WTC11 (cell line): Measurements from ENCODE around the gene CPHXL. TPM values are rescaled to one million over a fixed set of nuclear protein-coding genes. Genes with fewer than 3 reads are reported as not detected.

Source experiments
- ATAC-seq: fragments of 200-7000 bp; cut with Tn5 transposase; 2 replicates; pipeline ENCODE4 v1.10.0; 2021; ENCODE audit warnings: mild to moderate bottlenecking, moderate library complexity
- CTCF ChIA-PET: fragments of 300-600 bp; sonication (Branson Sonifier 250); formaldehyde crosslinking; loops from one replicate; lab custom pipeline; 2021; ENCODE audit warnings: antibody characterized with exemption; lab: Charles Lee
- POLR2A ChIA-PET: fragments of 350-600 bp; sonication (Branson Sonifier 250); formaldehyde crosslinking; loops from one replicate; lab custom pipeline; 2021; ENCODE audit warnings: antibody characterized with exemption; lab: Charles Lee
- DNase-seq: peaks from one replicate; pipeline ENCODE4 v3.0.0; 2021; ENCODE audit warnings: low spot score
- H3K27ac Mint-ChIP-seq: 2 replicates; pipeline ENCODE4 v1.8.0; 2021; ENCODE audit warnings: mixed read lengths
- H3K27me3 Mint-ChIP-seq: 2 replicates; pipeline ENCODE4 v1.8.0; 2021; ENCODE audit warnings: low read depth, mild to moderate bottlenecking, moderate library complexity, mixed read lengths
- H3K36me3 Mint-ChIP-seq: 2 replicates; pipeline ENCODE4 v1.8.0; 2021; ENCODE audit warnings: mixed read lengths
- H3K4me1 Mint-ChIP-seq: 2 replicates; pipeline ENCODE4 v1.8.0; 2022; ENCODE audit warnings: mixed read lengths
- H3K4me3 Mint-ChIP-seq: 2 replicates; pipeline ENCODE4 v1.8.0; 2021; ENCODE audit warnings: mild to moderate bottlenecking, moderate library complexity, mixed read lengths
- H3K9me3 Mint-ChIP-seq: 2 replicates; pipeline ENCODE4 v1.8.0; 2021; ENCODE audit warnings: mixed read lengths
- ATF1 ChIP-seq: sonication (generic); formaldehyde crosslinking; IDR thresholded peaks from 2 replicates; pipeline ENCODE4 v1.8.1; 2023; ENCODE audit warnings: mild to moderate bottlenecking, moderate library complexity, missing genetic modification reagents
- CDX4 ChIP-seq: fragments of 250-450 bp; sonication (Bioruptor Pico); IDR thresholded peaks from 2 replicates; pipeline ENCODE4 v1.9.0; 2021; ENCODE audit warnings: moderate library complexity, mild to moderate bottlenecking, inconsistent platforms, borderline replicate concordance
- CTCF ChIP-seq: fragments of 200-600 bp; IDR thresholded peaks from 2 replicates; pipeline ENCODE4 v1.8.0; 2022; ENCODE audit warnings: antibody characterized with exemption
- E2F5 ChIP-seq: sonication (generic); formaldehyde crosslinking; IDR thresholded peaks from 2 replicates; pipeline ENCODE4 v1.8.1; 2022; ENCODE audit warnings: mild to moderate bottlenecking, moderate library complexity, missing genetic modification reagents
- FOXJ3 ChIP-seq: sonication (generic); formaldehyde crosslinking; IDR thresholded peaks from 2 replicates; pipeline ENCODE4 v1.9.0; 2021; ENCODE audit warnings: missing genetic modification reagents, mild to moderate bottlenecking, borderline replicate concordance
- HMGXB4 ChIP-seq: sonication (generic); formaldehyde crosslinking; IDR thresholded peaks from 2 replicates; pipeline ENCODE4 v1.8.1; 2023; ENCODE audit warnings: mild to moderate bottlenecking, moderate library complexity, missing genetic modification reagents
- IRF1 ChIP-seq: sonication (generic); formaldehyde crosslinking; IDR thresholded peaks from 2 replicates; pipeline ENCODE4 v1.8.0; 2023; ENCODE audit warnings: missing genetic modification reagents
- KAT7 ChIP-seq: sonication (generic); formaldehyde crosslinking; IDR thresholded peaks from 2 replicates; pipeline ENCODE4 v1.8.1; 2023; ENCODE audit warnings: missing genetic modification reagents, mild to moderate bottlenecking, borderline replicate concordance
- MAX ChIP-seq: sonication (generic); formaldehyde crosslinking; IDR thresholded peaks from 2 replicates; pipeline ENCODE4 v1.8.0; 2022; ENCODE audit warnings: mild to moderate bottlenecking, missing genetic modification reagents
- MLX ChIP-seq: sonication (generic); formaldehyde crosslinking; IDR thresholded peaks from 2 replicates; pipeline ENCODE4 v1.8.1; 2023; ENCODE audit warnings: mild to moderate bottlenecking, missing genetic modification reagents, moderate library complexity
- SOX15 ChIP-seq: fragments of 250-450 bp; sonication (Bioruptor Pico); IDR thresholded peaks from 2 replicates; pipeline ENCODE4 v1.9.0; 2021; ENCODE audit warnings: mild to moderate bottlenecking
- TCF7 ChIP-seq: sonication (generic); formaldehyde crosslinking; IDR thresholded peaks from 2 replicates; pipeline ENCODE4 v1.8.0; 2022; ENCODE audit warnings: mild to moderate bottlenecking, low read depth, missing genetic modification reagents, moderate library complexity
- TP53 ChIP-seq: sonication (generic); formaldehyde crosslinking; IDR thresholded peaks from 2 replicates; pipeline ENCODE4 v1.8.1; 2023; ENCODE audit warnings: mild to moderate bottlenecking, missing genetic modification reagents
- USF1 ChIP-seq: sonication (generic); formaldehyde crosslinking; IDR thresholded peaks from 2 replicates; pipeline ENCODE4 v1.8.0; 2022; ENCODE audit warnings: mild to moderate bottlenecking, missing genetic modification reagents
- ZNF416 ChIP-seq: fragments of 250-450 bp; sonication (Bioruptor Pico); IDR thresholded peaks from 2 replicates; pipeline ENCODE4 v1.9.0; 2021; ENCODE audit warnings: mild to moderate bottlenecking, inconsistent platforms
- ZNF423 ChIP-seq: fragments of 250-450 bp; sonication (Bioruptor Pico); IDR thresholded peaks from 2 replicates; pipeline ENCODE4 v2.1.2; 2022; ENCODE audit warnings: mild to moderate bottlenecking, moderate library complexity
- ZNF512 ChIP-seq: sonication (generic); formaldehyde crosslinking; IDR thresholded peaks from 2 replicates; pipeline ENCODE4 v1.8.1; 2022; ENCODE audit warnings: missing genetic modification reagents, borderline replicate concordance
- ZNF532 ChIP-seq: fragments of 250-450 bp; sonication (Bioruptor Pico); IDR thresholded peaks from 2 replicates; pipeline ENCODE4 v1.9.0; 2021; ENCODE audit warnings: mild to moderate bottlenecking, borderline replicate concordance
- ZSCAN18 ChIP-seq: fragments of 250-450 bp; sonication (Bioruptor Pico); IDR thresholded peaks from 2 replicates; pipeline ENCODE4 v2.1.2; 2022; ENCODE audit warnings: mild to moderate bottlenecking, moderate library complexity
- total RNA-seq: library from RNA; stranded (reverse); gene quantifications from 3 replicates; pipeline ENCODE4 v1.2.3, GENCODE V29; 2021

Gene CPHXL
- total RNA-seq, 1 experiment from 2014 or later = not detected

GRCh38 chr16:75687361-75687760 is 38.9 kb downstream of the CPHXL start (continued):
- no peak for TF ChIP-seq E2F5 (CRISPR knock-in tag)
- TF ChIP-seq ZNF423 = no peak
- TF ChIP-seq USF1 (CRISPR knock-in tag) = no peak
- TF ChIP-seq MAX (CRISPR knock-in tag) = no peak

- Mint-ChIP-seq H3K27me3 (peaks cover 4% of the 10 kb centered on the region; the same call in 1 of the 2 replicates), H3K9me3 (peaks cover 55% of the 10 kb centered on the region), H3K4me3 (no peak overlapping the region), H3K4me1 (no peaks in the 10 kb centered on the region; the same call in 1 of the 2 replicates), H3K36me3 (peaks cover 37% of the 10 kb centered on the region), H3K27ac (no peak overlapping the region)
- DNase-seq (no peak), ATAC-seq (no peak)
- ChIA-PET POLR2A (no interaction called here), CTCF (no interaction called here)
- no peak for TF ChIP-seq ZNF416
- TF ChIP-seq MLX (CRISPR knock-in tag) = no peak
- no peak for TF ChIP-seq SOX15
- TF ChIP-seq IRF1 (CRISPR knock-in tag) = no peak
- no peak for TF ChIP-seq FOXJ3 (CRISPR knock-in tag)
- TF ChIP-seq ZNF532 (CRISPR knock-in tag) = no peak
- no peak for TF ChIP-seq HMGXB4 (CRISPR knock-in tag)
- no peak for TF ChIP-seq ZSCAN18 (CRISPR knock-in tag)
- TF ChIP-seq ATF1 (CRISPR knock-in tag) = no peak
- no peak for TF ChIP-seq TCF7 (CRISPR knock-in tag)
- no peak for TF ChIP-seq TP53 (CRISPR knock-in tag)
- no peak for TF ChIP-seq CTCF
- no peak for TF ChIP-seq E2F5 (CRISPR knock-in tag)
- TF ChIP-seq KAT7 = no peak
- TF ChIP-seq CDX4 (CRISPR knock-in tag) = no peak
- TF ChIP-seq ZNF512 (CRISPR knock-in tag) = no peak
These were observed 44.0 kb downstream of the CPHXL start for GRCh38 chr16:75682308-75682707.
